Activated T-cell treated with anti-CD3 and anti-CD28 coated beads for 24 hours (primary cell): Measurements from ENCODE around the gene IPO11.
"Not testable (repeated sequence)": the region's sequence is repeated elsewhere in the genome, so short reads cannot be mapped to it uniquely, and the experiment has no call there.

ENCODE experiments used
- DNase-seq: peaks from one replicate; pipeline ENCODE4 v3.0.0-alpha.2; 2020; ENCODE audit warnings: low read depth

The IPO11 gene

DNA sequence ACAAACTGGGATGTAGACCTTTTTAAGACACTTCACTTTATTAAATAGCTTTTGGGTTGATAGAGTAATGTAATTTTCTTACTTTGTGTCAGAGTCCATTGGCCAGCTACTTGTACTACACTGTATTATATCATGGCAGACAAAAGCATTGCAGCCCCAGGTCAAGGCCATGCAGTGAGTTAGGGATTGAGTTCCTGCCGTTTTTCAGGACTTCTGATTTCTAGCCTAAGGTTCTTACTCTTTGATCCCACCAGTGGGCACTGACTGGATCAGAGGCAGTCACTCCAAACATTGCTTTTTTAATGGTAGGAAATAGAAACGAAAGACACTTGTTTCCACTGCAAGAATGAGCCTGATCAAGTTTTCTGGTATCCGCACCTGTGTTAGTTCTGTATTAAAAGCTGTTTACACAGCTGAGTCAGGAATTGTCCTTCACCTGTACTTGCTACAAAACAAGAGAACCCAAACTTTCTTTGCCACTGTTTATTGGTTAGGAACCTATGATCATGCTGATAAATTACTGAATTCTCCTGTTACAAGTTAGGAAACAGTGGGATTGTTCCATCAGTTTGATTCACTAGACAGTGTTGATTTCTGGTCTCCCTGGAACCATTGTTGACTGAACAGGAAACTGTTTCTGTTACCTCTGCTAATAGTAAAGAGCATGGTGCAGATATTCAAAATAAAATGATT lies 188.1 kb downstream of the IPO11 start:
- no peak for DNase-seq

DNA sequence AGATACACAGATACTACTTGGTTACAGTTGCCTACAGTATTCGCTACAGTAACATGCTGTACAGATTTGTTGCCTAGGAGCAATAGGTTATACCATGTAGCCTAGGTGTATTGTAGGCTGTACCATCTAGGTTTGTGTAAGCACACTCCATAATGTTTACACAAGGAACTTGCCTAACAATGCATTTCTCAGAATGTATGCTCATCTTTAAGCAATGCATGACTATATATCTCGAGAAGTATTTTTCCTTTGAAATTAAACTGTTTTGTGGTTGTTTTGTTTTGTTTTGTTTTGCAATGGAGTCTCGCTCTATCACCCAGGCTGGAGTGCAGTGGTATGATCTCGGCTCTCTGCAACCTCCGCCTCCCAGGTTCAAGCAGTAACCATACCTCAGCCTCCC lies 191.4 kb downstream of the IPO11 start:
- DNase-seq: no peak

DNA sequence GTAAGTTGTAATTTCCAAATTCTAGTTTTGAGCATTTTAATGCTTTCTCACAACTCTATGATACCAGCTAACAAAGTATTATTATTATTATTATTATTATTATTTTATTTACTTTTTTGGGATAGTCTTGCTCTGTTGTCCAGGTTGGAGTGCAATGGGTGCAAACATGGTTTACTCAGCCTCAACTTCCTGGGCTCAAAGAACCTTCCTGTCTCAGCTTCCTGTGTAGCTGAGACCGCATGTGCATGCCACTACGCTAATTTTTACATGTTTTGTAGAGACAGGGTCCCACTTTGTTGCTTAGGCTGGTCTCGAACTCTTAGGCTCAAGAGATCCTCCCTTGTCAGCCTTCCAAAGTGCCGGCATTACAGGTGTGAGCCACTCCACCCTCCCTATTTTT lies 193.1 kb downstream of the IPO11 start:
- no peak for DNase-seq

DNA sequence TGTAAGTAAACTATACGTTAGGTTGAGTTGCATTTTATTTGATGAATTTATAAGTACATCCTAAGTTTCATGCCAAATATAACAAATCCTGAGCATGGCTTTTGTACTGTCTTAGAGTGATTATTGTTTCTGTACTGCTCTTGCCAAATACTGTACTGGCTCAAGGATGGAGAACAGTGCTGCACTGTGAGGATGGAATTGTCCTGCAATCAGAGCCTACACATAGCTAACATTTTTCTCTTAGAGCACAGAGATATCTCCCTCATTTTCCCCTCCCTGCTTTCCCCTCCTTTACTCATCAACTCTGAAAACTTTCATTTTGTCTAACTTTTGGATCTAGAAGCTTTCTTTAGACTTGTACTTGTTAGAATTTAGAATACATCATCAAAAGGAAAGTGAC lies 194.3 kb downstream of the IPO11 start:
- no peak for DNase-seq

GRCh38 chr5:62607615-62608014 lies 195.1 kb downstream of the IPO11 start:
- DNase-seq: no peak

GRCh38 chr5:62608529-62609511 lies 196.3 kb downstream of the IPO11 start:
- no peak for DNase-seq

- no peak for DNase-seq
Observed at GRCh38 chr5:62614355-62614754, 201.8 kb downstream of the IPO11 start.

DNA sequence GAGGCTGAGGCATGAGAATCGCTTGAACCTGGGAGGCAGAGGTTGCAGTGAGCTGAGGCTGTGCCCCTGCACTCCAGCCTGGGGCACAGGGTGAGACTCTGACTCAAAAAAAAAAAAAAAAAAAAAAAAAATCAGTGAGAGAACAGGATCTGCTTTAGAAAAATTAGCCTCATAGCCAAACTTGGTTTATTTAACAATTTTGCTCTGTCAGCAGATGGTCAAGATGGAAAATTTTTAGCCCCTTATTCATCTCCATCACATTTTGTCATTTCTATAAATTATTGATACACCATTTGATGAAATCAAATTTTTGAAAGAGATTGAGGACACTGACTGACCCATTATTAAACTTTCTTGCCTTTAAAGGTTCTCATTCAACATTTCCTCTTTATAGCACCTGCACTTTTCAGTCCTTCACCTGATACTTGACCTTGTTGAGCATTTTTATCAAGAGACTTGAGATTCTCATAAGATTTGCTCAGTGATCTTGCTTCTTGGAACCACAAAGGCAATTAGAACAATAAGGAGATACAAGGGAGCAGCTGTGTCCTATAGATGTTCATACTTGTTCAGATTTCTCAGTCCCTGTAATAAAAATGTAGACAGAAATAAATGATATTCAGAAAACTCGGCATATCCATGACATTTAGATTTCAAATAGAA lies 204.2 kb downstream of the IPO11 start:
- DNase-seq: no peak

DNA sequence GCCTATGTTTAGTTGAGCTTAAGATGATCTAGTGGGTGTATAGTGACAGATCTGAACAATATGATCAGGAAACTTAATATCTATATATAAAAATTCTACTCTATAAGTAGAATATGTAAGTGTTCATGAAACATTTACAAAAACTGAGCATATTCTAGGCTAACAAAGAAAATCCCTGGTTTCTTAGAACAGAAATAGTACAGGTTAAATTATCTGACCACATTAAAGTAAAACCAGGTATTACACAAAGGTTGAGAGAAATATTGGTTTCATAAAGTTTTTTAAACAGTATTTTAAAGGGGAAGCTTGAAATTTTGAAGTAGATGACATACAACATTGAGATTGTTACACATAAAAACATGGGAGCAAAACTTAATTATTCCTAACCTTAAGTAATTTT lies 205.4 kb downstream of the IPO11 start:
- no peak for DNase-seq

- DNase-seq: no peak
Observed at GRCh38 chr5:62620761-62621160, 208.2 kb downstream of the IPO11 start.

DNA sequence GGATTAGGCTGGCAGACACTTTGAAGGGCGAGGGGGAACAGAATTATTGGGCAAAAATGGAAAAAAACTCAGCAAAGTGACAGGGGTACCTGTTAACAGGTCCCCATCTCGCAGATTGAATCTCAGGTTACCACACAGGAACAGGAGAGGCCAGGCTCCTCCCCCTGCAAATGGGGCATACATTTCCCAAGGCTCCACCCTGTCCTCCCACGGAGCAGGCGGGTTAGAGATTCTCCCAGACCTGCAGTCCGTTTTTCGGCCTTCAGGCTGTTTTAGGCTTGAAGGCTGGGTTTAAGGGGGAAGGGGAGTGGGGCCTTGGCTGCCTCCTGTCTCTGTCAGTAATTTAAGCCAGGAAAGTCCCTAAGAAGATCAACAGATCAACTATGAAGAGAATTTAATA lies 208.7 kb downstream of the IPO11 start:
- no peak for DNase-seq

DNA sequence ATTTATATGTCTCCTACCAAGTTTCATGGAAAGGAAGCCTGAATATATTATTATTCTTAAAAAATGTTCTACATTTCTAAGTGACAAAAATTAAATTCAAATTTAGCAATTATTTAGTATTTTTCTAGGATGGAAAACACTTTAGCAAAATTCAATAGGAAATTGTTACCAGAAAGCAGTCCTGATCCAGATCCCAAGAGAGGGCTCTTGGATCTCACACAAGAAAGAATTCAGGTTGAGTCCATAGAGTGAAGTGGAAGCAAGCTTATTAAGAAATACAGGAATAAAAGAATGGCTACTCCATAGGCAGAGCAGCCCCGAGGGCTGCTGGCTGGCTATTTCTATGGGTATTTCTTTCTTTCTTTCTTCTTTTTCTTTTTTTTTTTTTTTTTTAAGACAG lies 210.7 kb downstream of the IPO11 start:
- no peak for DNase-seq

GRCh38 chr5:62624436-62624835 lies 211.9 kb downstream of the IPO11 start:
- DNase-seq: not testable (repeated sequence)

GRCh38 chr5:62626534-62626933 lies 214.0 kb downstream of the IPO11 start:
- no peak for DNase-seq

- no peak for DNase-seq
Observed at GRCh38 chr5:62627121-62627520, 214.6 kb downstream of the IPO11 start.

DNA sequence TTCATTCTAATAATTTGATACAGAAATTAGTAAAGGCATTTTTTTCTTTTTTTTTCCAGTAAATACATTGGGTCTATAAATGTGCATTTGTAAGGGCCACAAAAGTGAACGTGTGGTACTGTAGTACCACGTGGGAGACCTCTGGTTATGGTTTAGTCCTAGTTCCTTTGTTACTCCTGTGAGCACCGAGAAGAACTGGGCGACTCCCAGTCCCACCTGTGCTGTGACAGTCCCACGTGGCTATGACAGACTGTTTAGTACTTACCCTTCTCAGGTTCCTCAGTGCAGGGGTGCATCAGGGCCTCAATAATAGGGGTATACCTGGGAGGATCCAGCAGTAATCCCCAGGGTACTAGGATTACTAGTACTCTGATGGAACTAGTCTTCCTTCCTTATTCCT lies 215.3 kb downstream of the IPO11 start:
- no peak for DNase-seq

DNA sequence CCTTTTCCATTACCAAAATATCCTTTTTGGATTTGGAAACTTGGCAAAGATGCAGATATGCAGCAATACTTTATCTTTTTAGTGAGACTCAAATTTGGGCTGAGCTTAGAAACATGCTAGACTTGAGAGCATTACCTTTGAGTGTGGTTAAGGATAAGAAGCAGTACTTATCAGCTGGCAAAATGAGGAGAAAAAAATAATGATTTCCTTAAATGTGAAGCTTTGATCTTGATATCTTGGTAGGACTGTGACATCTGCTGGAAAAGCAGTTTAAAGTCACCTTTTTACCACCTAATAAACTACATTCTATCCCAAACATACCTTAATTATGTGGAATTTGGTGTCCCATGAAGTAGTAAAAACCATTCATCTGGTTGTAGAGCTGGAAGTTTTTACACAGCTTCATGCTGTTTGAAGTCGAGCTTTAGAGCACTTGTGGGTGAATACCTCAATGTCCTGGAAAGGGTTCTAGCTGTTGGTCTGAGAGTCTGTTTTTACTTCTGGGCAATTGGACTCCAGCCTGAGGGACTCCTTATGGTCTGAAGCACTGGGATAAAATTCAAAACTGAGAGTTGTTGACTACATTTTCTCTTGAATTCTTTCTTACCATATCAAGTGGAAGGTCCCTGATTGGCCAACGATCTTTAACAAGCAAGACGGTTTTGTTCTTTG lies 219.5 kb downstream of the IPO11 start:
- DNase-seq: no peak

DNA sequence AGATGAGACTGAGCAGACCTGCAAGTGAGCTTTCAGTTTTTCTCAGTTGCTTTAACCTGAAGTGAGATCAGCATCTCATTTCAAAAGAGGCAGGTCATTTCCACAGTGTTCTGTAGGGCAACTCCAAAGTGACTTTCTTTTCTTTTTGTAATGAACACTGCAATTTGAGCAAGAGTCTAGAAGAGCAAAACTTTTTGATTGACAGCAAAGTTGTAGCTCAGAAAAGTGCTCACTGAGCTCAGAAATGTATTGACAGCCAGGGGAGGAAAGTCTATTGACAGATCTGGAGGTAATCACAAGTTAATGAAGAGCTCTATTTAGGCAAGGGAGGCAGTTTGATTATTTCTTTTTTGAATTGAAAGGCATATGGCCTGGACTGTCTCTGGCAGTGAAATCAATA lies 220.7 kb downstream of the IPO11 start:
- DNase-seq: no peak

DNA sequence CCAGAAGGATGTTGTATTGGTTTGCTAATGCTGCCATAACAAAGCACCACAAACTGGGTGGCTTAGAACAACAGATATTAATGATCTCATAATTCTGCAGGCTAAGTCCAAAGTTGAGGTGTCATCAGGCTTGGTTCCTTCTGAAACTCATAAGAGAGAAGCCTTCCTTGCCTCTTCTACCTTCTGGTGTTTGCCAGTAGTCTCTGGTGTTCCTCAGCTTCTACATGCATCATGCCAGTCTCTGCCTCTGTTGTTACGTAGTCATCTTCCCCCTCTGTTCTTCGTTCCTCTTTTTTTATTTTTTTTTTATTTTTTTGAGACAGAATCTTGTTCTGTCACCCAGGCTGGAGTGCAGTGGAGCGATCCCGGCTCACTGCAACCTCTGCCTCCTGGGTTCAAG lies 227.9 kb downstream of the IPO11 start:
- no peak for DNase-seq

GRCh38 chr5:62642468-62642867 lies 229.9 kb downstream of the IPO11 start:
- no peak for DNase-seq

DNA sequence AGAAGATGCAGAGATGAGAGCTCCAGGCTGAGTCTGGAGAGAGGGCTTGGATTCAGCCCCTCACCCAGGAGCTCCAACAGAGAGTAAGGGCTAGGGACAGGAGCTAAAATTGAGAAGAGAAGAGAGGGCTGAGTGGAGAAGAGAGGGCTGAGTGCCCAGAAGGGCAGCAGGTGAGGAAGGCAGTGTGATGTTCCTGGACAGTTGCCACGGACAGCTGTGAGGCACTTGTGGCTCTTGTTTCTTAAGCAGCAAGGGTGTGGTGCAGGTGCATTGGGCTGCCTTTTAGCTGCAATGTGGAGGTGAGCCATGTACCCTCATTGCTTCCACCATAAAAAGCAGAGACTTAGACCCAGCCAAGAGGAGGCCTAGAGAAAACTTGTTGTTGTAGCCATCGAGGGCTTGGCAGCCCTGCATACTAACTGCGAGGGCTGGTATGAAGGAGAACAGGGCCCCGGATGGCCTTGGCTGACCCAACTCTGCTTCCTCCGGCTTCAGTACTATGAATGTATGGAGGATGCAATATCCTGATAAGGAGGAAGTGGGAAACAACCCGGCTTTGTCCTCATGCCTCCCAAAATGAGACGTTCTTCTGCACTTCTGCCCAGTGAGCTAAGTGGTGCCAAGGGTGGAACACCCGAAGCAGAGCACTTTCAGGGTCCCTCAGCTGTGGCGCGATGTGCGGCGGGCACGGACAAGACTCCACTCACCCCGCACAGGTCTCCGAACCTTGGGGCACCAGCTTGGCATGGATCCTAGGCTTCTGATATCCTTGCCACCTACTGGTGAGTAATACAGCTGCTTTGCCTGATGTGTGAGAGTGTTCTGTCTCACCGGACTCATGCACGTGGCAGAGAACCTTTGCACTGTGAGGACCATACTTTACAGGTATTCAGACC lies 231.2 kb downstream of the IPO11 start:
- no peak for DNase-seq
